ENCODE measurements around the gene SIGLEC11.

SIGLEC11 gene

DNA sequence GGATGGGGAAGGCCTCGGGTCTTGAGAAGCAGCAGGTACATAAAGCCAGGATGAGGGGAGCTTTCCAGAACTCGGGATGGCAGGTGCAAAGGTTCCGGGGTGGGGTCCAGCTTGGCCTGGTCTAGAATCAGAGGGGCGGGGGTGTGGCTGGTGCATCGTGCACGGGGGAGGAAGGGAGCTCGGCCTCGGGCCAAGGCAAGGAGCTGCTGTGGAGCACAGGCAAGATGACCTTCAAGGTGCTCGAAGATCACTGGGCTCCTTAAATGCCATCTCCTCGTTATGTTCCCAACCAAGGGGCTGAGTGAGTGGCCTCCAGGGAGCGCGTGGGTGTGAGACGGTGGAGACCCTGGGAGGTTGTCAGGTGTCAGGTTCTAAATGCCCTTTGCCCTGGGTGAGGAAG is 16.1 kb upstream of the SIGLEC11 start:
- H3K36me3 ChIP-seq (ENCODE audit: insufficient read depth, low read length): peaks cover 25% of the 10 kb centered on the region
- ATAC-seq (ENCODE audit: insufficient read depth, low read depth): no peak

DNA sequence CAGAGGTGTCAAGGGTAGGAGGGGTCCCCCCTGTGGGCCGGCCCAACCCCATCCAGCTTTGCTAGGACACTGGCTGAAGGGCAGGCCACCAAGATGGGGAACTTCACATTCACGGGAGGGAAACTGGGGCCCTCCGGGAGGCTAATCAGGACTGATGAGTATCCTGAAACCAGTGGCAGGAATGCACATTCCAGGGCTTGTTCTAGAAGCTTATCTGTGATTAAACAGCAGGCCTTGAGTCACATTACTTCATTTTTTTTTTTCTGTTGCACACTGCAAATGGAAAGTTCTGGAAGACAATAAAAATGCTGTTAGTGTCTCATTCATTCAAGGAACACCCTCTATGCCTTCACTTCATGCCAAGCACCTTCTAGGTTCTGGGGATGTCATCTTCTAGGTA is 15.5 kb upstream of the SIGLEC11 start:
- H4K20me1 ChIP-seq (ENCODE audit: insufficient read depth, low read length): peaks cover 23% of the 10 kb centered on the region
- no peak overlapping the region for H3K4me2 ChIP-seq (ENCODE audit: insufficient read depth, low read length)
- no peaks in the 10 kb centered on the region for H3K79me2 ChIP-seq (ENCODE audit: insufficient read depth, low read length)
- H3K27ac ChIP-seq (ENCODE audit: low read length): no peak overlapping the region
- H3K9ac ChIP-seq (ENCODE audit: low read depth, low read length): no peak overlapping the region
- H3K4me3 ChIP-seq (ENCODE audit: low read depth in 1 of 2, low read length in 2 of 2): no peak overlapping the region
- no peaks in the 10 kb centered on the region for H3K4me1 ChIP-seq (ENCODE audit: insufficient read depth, low read length)
- DNase-seq (no peak), ATAC-seq (ENCODE audit: insufficient read depth, low read depth) (no peak)
- H3K9me3 ChIP-seq (ENCODE audit: insufficient read depth, low read length, severe bottlenecking): no peaks in the 10 kb centered on the region
- TF ChIP-seq, protein P1, sequence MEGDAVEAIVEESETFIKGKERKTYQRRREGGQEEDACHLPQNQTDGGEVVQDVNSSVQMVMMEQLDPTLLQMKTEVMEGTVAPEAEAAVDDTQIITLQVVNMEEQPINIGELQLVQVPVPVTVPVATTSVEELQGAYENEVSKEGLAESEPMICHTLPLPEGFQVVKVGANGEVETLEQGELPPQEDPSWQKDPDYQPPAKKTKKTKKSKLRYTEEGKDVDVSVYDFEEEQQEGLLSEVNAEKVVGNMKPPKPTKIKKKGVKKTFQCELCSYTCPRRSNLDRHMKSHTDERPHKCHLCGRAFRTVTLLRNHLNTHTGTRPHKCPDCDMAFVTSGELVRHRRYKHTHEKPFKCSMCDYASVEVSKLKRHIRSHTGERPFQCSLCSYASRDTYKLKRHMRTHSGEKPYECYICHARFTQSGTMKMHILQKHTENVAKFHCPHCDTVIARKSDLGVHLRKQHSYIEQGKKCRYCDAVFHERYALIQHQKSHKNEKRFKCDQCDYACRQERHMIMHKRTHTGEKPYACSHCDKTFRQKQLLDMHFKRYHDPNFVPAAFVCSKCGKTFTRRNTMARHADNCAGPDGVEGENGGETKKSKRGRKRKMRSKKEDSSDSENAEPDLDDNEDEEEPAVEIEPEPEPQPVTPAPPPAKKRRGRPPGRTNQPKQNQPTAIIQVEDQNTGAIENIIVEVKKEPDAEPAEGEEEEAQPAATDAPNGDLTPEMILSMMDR (IDR thresholded peaks at IDR 0.05; ENCODE audit: borderline replicate concordance, extremely low read depth, low read length, poor library complexity, severe bottlenecking): no peak
- no peak for TF ChIP-seq EZH2 (IDR thresholded peaks at IDR 0.05; ENCODE audit: borderline replicate concordance, low read depth, low read length, severe bottlenecking)
- H3K36me3 ChIP-seq (ENCODE audit: insufficient read depth, low read length): peaks cover 19% of the 10 kb centered on the region
- no peak overlapping the region for H2AFZ ChIP-seq (ENCODE audit: low read depth, low read length)
- H3K27me3 ChIP-seq (ENCODE audit: insufficient read depth, low read length, poor library complexity): no peaks in the 10 kb centered on the region

More for the DNA sequence above, 16.1 kb upstream of the SIGLEC11 start:
- no peak for DNase-seq
- Histone ChIP-seq H2AFZ (ENCODE audit: low read depth, low read length) (no peak overlapping the region), H3K79me2 (ENCODE audit: insufficient read depth, low read length) (no peaks in the 10 kb centered on the region), H3K4me1 (ENCODE audit: insufficient read depth, low read length) (no peaks in the 10 kb centered on the region), H4K20me1 (ENCODE audit: insufficient read depth, low read length) (peaks cover 23% of the 10 kb centered on the region), H3K4me2 (ENCODE audit: insufficient read depth, low read length) (no peak overlapping the region), H3K9me3 (ENCODE audit: insufficient read depth, low read length, severe bottlenecking) (no peaks in the 10 kb centered on the region), H3K27ac (ENCODE audit: low read length) (no peak overlapping the region), H3K9ac (ENCODE audit: low read depth, low read length) (no peak overlapping the region), H3K27me3 (ENCODE audit: insufficient read depth, low read length, poor library complexity) (no peaks in the 10 kb centered on the region), H3K4me3 (ENCODE audit: low read depth in 1 of 2, low read length in 2 of 2) (no peak overlapping the region)
- TF ChIP-seq, protein P1 (IDR thresholded peaks at IDR 0.05; ENCODE audit: borderline replicate concordance, extremely low read depth, low read length, poor library complexity, severe bottlenecking): no peak
- no peak for TF ChIP-seq EZH2 (IDR thresholded peaks at IDR 0.05; ENCODE audit: borderline replicate concordance, low read depth, low read length, severe bottlenecking)

- Histone ChIP-seq H3K79me2 (ENCODE audit: insufficient read depth, low read length) (no peaks in the 10 kb centered on the region), H3K36me3 (ENCODE audit: insufficient read depth, low read length) (peaks cover 19% of the 10 kb centered on the region), H3K9me3 (ENCODE audit: insufficient read depth, low read length, severe bottlenecking) (no peaks in the 10 kb centered on the region), H3K4me3 (ENCODE audit: low read depth in 1 of 2, low read length in 2 of 2) (no peak overlapping the region), H2AFZ (ENCODE audit: low read depth, low read length) (no peak overlapping the region), H3K27me3 (ENCODE audit: insufficient read depth, low read length, poor library complexity) (no peaks in the 10 kb centered on the region), H3K27ac (ENCODE audit: low read length) (no peak overlapping the region), H3K4me1 (ENCODE audit: insufficient read depth, low read length) (no peaks in the 10 kb centered on the region), H3K4me2 (ENCODE audit: insufficient read depth, low read length) (no peak overlapping the region), H3K9ac (ENCODE audit: low read depth, low read length) (no peak overlapping the region), H4K20me1 (ENCODE audit: insufficient read depth, low read length) (peaks cover 23% of the 10 kb centered on the region)
- no peak for TF ChIP-seq EZH2 (IDR thresholded peaks at IDR 0.05; ENCODE audit: borderline replicate concordance, low read depth, low read length, severe bottlenecking)
- TF ChIP-seq, protein P1 (IDR thresholded peaks at IDR 0.05; ENCODE audit: borderline replicate concordance, extremely low read depth, low read length, poor library complexity, severe bottlenecking): no peak
- ATAC-seq (ENCODE audit: insufficient read depth, low read depth): no peak
- DNase-seq: no peak
Observed at GRCh38 chr19:49975051-49975450, 14.1 kb upstream of the SIGLEC11 start.

DNA sequence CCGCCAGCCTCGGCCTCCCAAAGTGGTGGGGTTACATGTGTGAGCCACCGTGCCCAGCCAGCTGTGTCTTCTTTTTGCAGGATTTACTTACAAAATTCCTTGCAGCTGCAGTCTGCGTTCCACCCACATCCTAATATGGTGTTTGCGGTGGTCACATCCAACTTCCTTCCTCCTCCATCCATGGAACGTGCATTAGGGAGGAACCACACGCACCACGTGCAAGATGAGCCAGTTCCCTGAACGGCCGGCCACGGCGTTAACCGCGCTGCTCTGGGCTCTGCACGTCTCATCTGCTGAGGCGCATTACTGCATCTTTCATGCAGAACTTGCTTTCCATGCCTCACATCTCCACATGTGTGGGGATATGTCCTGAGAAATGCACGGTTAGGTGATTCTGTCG is 13.0 kb upstream of the SIGLEC11 start:
- no peak for ATAC-seq (ENCODE audit: insufficient read depth, low read depth)

More for the DNA sequence above, 13.0 kb upstream of the SIGLEC11 start:
- no peak overlapping the region for H3K4me2 ChIP-seq (ENCODE audit: insufficient read depth, low read length)
- no peaks in the 10 kb centered on the region for H3K27me3 ChIP-seq (ENCODE audit: insufficient read depth, low read length, poor library complexity)
- H3K9ac ChIP-seq (ENCODE audit: low read depth, low read length): no peak overlapping the region
- no peaks in the 10 kb centered on the region for H3K79me2 ChIP-seq (ENCODE audit: insufficient read depth, low read length)
- H3K36me3 ChIP-seq (ENCODE audit: insufficient read depth, low read length): peaks cover 17% of the 10 kb centered on the region
- DNase-seq: no peak
- no peak overlapping the region for H3K27ac ChIP-seq (ENCODE audit: low read length)
- H2AFZ ChIP-seq (ENCODE audit: low read depth, low read length): no peak overlapping the region
- H4K20me1 ChIP-seq (ENCODE audit: insufficient read depth, low read length): peaks cover 21% of the 10 kb centered on the region
- H3K4me3 ChIP-seq (ENCODE audit: low read depth in 1 of 2, low read length in 2 of 2): no peak overlapping the region
- H3K9me3 ChIP-seq (ENCODE audit: insufficient read depth, low read length, severe bottlenecking): no peaks in the 10 kb centered on the region
- TF ChIP-seq EZH2 (IDR thresholded peaks at IDR 0.05; ENCODE audit: borderline replicate concordance, low read depth, low read length, severe bottlenecking): no peak
- TF ChIP-seq, protein P1 (IDR thresholded peaks at IDR 0.05; ENCODE audit: borderline replicate concordance, extremely low read depth, low read length, poor library complexity, severe bottlenecking): no peak
- H3K4me1 ChIP-seq (ENCODE audit: insufficient read depth, low read length): no peaks in the 10 kb centered on the region

Measured in DND-41 (cell line).